Measurements from ENCODE around the gene PODXL. TPM values are rescaled to one million over a fixed set of nuclear protein-coding genes. Genes with fewer than 3 reads are reported as not detected.

Gene PODXL
- total RNA-seq, 2 donors from 2014 or later = 523 to 701 TPM

DNA sequence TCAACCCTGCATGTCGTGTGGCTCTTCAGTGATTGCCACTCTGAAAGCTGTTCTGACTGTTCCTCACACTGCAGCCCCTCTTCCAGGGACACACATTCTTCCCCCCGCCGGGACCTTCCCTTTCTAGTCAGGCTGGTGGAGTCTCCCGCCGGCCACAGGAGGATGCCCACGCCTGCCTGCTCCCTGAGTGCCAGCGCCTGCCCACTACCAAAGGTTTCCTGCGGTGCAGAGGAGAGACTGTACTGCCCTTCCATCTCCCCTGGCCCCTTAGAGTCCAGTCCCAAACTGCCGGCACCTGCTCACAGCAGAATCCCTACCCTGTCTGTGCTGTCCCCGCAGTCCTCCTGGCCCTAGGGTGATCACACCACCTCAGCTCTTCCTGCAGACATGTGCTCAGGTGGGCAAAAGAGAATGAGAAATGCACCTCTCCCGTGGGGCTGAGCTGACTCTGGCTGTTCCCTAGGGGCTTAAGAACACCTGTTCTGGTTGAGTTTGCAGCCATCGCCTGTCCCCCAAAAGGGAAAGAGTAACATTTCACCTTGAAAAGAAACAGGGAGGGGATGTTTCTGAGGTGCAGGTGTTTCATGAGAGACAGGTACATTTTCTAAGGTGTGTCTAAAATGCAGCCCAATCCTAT, 1.4 kb downstream of the PODXL start:
- no peak for DNase-seq
- TF ChIP-seq, protein P1, sequence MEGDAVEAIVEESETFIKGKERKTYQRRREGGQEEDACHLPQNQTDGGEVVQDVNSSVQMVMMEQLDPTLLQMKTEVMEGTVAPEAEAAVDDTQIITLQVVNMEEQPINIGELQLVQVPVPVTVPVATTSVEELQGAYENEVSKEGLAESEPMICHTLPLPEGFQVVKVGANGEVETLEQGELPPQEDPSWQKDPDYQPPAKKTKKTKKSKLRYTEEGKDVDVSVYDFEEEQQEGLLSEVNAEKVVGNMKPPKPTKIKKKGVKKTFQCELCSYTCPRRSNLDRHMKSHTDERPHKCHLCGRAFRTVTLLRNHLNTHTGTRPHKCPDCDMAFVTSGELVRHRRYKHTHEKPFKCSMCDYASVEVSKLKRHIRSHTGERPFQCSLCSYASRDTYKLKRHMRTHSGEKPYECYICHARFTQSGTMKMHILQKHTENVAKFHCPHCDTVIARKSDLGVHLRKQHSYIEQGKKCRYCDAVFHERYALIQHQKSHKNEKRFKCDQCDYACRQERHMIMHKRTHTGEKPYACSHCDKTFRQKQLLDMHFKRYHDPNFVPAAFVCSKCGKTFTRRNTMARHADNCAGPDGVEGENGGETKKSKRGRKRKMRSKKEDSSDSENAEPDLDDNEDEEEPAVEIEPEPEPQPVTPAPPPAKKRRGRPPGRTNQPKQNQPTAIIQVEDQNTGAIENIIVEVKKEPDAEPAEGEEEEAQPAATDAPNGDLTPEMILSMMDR (conservative IDR thresholded peaks at IDR 0.05) = no peak
- no peaks in the 10 kb centered on the region for H3K27me3 ChIP-seq (ENCODE audit: control insufficient read depth, insufficient read depth, low read length, poor library complexity, severe bottlenecking)
- Mint-ChIP-seq H3K4me1 (peaks cover 45% of the 10 kb centered on the region), H3K36me3 (ENCODE audit: low read depth) (peaks cover 48% of the 10 kb centered on the region), H3K27me3 (ENCODE audit: insufficient read depth) (peaks cover 21% of the 10 kb centered on the region), H3K4me3 (peak overlapping the region; percentile 95), H3K27ac (peak overlapping the region; percentile 16), H3K9me3 (no peaks in the 10 kb centered on the region)
- peaks cover 53% of the 10 kb centered on the region for H3K36me3 ChIP-seq (ENCODE audit: control insufficient read depth, insufficient read depth, low read length)
- H3K9me3 ChIP-seq (ENCODE audit: control insufficient read depth, low read length) = no peaks in the 10 kb centered on the region
- H3K4me1 ChIP-seq (ENCODE audit: control insufficient read depth, insufficient read depth, low read length) = peaks cover 15% of the 10 kb centered on the region
- peak overlapping the region; percentile 78 for H3K9ac ChIP-seq (ENCODE audit: extremely low read depth, low read length, poor library complexity, severe bottlenecking)
- no peak overlapping the region for H3K27ac ChIP-seq (ENCODE audit: low read depth, low read length)
- peak overlapping the region; percentile 99 for H3K4me3 ChIP-seq (ENCODE audit: low read length)
- WGBS, 2 experiments (ENCODE audit: insufficient coverage in 1 of 2, insufficient read length in 1 of 2) = 8 to 9% methylated on average over 9 to 12 of the region's 12 CpGs

DNA sequence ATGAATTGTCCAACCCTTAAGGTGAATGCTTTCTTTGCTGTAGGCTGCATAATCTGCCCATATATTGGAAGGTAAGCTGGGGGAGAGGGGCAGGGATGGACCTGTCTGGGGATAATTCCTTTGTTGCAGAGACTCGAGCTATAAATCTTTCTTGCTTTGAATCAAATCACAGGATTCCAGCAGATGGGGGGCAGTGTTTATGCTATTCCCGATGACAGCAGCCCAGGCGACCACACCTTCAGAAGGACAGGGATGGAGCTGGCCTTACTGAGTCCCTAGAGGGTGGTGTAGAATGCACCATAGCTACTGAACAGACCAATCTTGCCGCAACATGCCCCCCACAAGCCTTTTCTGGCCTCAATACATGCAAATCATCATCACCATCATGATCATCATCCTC, 2.5 kb downstream of the PODXL start:
- H3K4me3 Mint-ChIP-seq = peak overlapping the region; percentile 95

DNA sequence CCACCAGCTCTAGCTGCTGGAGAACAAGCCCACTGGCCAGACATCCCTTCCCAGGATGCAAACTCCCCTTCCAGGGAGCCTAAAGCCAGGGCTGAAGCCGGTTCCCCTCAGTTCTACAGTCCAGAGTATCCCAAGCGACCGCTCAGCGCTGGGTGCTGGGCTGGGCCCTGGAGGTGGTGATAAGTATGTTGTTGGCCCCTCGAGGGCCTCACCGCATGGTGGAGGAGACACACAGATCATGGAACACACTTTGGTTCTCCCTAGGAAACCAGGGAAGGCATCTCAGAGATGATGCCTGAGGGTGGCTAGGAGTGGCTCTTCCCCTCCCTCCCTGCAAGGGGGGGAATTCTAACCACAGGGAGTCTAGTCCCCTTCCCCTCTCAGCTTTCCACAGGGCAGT, 4.4 kb downstream of the PODXL start:
- Histone ChIP-seq H3K27me3 (ENCODE audit: control insufficient read depth, insufficient read depth, low read length, poor library complexity, severe bottlenecking) (no peaks in the 10 kb centered on the region), H3K9ac (ENCODE audit: extremely low read depth, low read length, poor library complexity, severe bottlenecking) (peak overlapping the region; percentile 78), H3K4me3 (ENCODE audit: low read length) (peak overlapping the region; percentile 99), H3K9me3 (ENCODE audit: control insufficient read depth, low read length) (no peaks in the 10 kb centered on the region), H3K27ac (ENCODE audit: low read depth, low read length) (no peak overlapping the region), H3K4me1 (ENCODE audit: control insufficient read depth, insufficient read depth, low read length) (peaks cover 11% of the 10 kb centered on the region), H3K36me3 (ENCODE audit: control insufficient read depth, insufficient read depth, low read length) (peaks cover 83% of the 10 kb centered on the region)
- H3K4me3 Mint-ChIP-seq = peak overlapping the region; percentile 95
- 86% methylated on average over 6 of the region's 6 CpGs; no CpG with 5 or more reads in 1 of the 2 experiments for WGBS, 2 experiments (ENCODE audit: insufficient coverage in 1 of 2, insufficient read length in 1 of 2)
- peaks cover 51% of the 10 kb centered on the region for H3K4me1 Mint-ChIP-seq
- H3K27ac Mint-ChIP-seq = no peak overlapping the region
- TF ChIP-seq, protein P1 (conservative IDR thresholded peaks at IDR 0.05) = no peak
- peaks cover 71% of the 10 kb centered on the region for H3K36me3 Mint-ChIP-seq (ENCODE audit: low read depth)
- no peak for DNase-seq
- peaks cover 19% of the 10 kb centered on the region for H3K27me3 Mint-ChIP-seq (ENCODE audit: insufficient read depth)
- no peaks in the 10 kb centered on the region for H3K9me3 Mint-ChIP-seq

More for the DNA sequence above, 2.5 kb downstream of the PODXL start:
- Mint-ChIP-seq H3K9me3 (no peaks in the 10 kb centered on the region), H3K36me3 (ENCODE audit: low read depth) (peaks cover 59% of the 10 kb centered on the region), H3K27me3 (ENCODE audit: insufficient read depth) (peaks cover 19% of the 10 kb centered on the region), H3K27ac (no peak overlapping the region), H3K4me1 (peaks cover 49% of the 10 kb centered on the region)
- no peak for DNase-seq
- Histone ChIP-seq H3K27me3 (ENCODE audit: control insufficient read depth, insufficient read depth, low read length, poor library complexity, severe bottlenecking) (no peaks in the 10 kb centered on the region), H3K9ac (ENCODE audit: extremely low read depth, low read length, poor library complexity, severe bottlenecking) (peak overlapping the region; percentile 78), H3K36me3 (ENCODE audit: control insufficient read depth, insufficient read depth, low read length) (peaks cover 64% of the 10 kb centered on the region), H3K27ac (ENCODE audit: low read depth, low read length) (no peak overlapping the region), H3K4me3 (ENCODE audit: low read length) (peak overlapping the region; percentile 99), H3K4me1 (ENCODE audit: control insufficient read depth, insufficient read depth, low read length) (peaks cover 15% of the 10 kb centered on the region), H3K9me3 (ENCODE audit: control insufficient read depth, low read length) (no peaks in the 10 kb centered on the region)
- WGBS, 2 experiments (ENCODE audit: insufficient coverage in 1 of 2, insufficient read length in 1 of 2) = 29 to 44% methylated on average over 2 to 4 of the region's 4 CpGs
- TF ChIP-seq, protein P1 (conservative IDR thresholded peaks at IDR 0.05) = no peak

Measured in endodermal cell (in vitro differentiated cells).